Esophagus (tissue), 2 donors: ENCODE data around the gene ENC1. TPM values are rescaled to one million over a fixed set of nuclear protein-coding genes. Genes with fewer than 3 reads are reported as not detected.

Experiments used
- H3K27ac ChIP-seq, 2 donors: one replicate each; pipeline ENCODE4 v1.5.1; 2013; ENCODE audit warnings: low read depth in 2 of 2, mild to moderate bottlenecking in 2 of 2, inconsistent platforms in 1 of 2, low read length in 1 of 2, moderate library complexity in 1 of 2
- H3K27me3 ChIP-seq, 2 donors: one replicate each; pipeline ENCODE4 v1.6.1; 2013; ENCODE audit warnings: low read length in 2 of 2, control low read depth in 1 of 2, mild to moderate bottlenecking in 1 of 2; ENCODE audit not compliant: insufficient read depth in 2 of 2, control insufficient read depth in 1 of 2
- H3K36me3 ChIP-seq, 2 donors: one replicate each; pipeline ENCODE4 v1.6.1; 2013; ENCODE audit warnings: low read length in 1 of 2; ENCODE audit not compliant: control insufficient read depth in 2 of 2, insufficient read depth in 2 of 2
- H3K4me1 ChIP-seq, 2 donors: one replicate each; pipeline ENCODE4 v1.6.1; 2013; ENCODE audit warnings: low read length in 1 of 2; ENCODE audit not compliant: control insufficient read depth in 2 of 2, insufficient read depth in 2 of 2
- H3K4me3 ChIP-seq, 2 donors: one replicate each; pipeline ENCODE4 v1.5.1; 2013; ENCODE audit warnings: low read length in 2 of 2, mild to moderate bottlenecking in 2 of 2, low read depth in 1 of 2, moderate library complexity in 1 of 2
- H3K9me3 ChIP-seq, 2 donors: one replicate each; pipeline ENCODE4 v1.6.1; 2013; ENCODE audit warnings: mild to moderate bottlenecking in 2 of 2, low read depth in 1 of 2, low read length in 1 of 2, moderate library complexity in 1 of 2; ENCODE audit not compliant: control insufficient read depth in 2 of 2, insufficient read depth in 1 of 2
- WGBS, 2 donors: extraction: QIAGEN DNeasy Blood & Tissue Kit; methylation state at CpG; one replicate each; pipeline ENCODE4 v1.1.7; 2013; 5-methylcytosine and 5-hydroxymethylcytosine counted together
- polyA plus RNA-seq, 2 donors: library from polyadenylated mRNA; stranded (reverse); fragments of 200-250 nt; gene quantifications; one replicate each; pipeline ENCODE4 v1.2.3, GENCODE V29; 2013
- donor health status: healthy with polysubstance abuse.
- donor health status: Bipolar disorder and iron deficiency.

ENC1 gene
- polyA plus RNA-seq, 2 donors = 1.4 to 2.0 TPM

DNA sequence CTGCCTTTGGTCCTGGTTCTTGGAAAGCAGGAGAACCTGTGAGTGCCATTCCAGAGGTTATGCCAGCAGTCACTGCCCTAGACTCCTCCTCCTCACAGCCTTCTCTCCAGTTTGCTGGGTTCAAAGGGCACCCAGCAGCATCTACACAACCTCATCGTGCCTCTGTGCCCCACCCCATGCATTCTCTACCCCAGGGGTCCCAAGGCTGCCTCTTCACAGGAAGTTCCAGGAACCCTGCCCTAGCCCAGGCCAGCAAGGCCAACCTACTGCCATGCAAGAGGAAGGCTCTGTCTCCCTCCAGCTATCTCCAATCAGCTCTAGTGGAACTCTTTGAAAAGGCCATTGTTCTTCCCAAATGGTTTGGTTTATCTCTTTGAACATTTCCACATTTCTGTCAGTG is 21.2 kb downstream of the ENC1 start:
- no peak overlapping the region for H3K27ac ChIP-seq
- H3K36me3 ChIP-seq = no peaks in the 10 kb centered on the region
- no peaks in the 10 kb centered on the region for H3K27me3 ChIP-seq
- WGBS, 2 donors = 39 to 52% methylated on average over 1 of the region's 1 CpG
- H3K4me3 ChIP-seq = no peak overlapping the region
- H3K4me1 ChIP-seq = peaks cover 0 to 2% of the 10 kb centered on the region in 2 donors
- no peaks in the 10 kb centered on the region for H3K9me3 ChIP-seq

DNA sequence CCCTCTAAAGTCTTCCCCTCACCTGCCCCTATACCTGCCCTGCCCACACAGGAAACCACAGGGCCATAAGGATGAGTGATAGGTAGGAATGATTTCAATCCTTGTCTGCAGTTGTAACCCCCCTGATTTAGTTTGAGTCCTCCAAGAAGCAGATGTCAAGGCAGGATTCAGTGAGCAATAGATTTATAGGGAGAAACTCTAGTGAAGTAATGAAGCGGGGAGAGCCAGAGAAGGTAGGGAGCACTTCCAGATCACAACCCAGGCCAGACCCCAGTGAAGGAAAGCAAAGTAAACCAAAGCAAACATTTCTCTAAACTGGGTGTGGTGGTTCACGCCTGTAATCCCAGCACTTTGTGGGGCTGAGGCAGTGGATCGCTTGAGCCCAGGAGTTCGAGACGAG is 22.4 kb downstream of the ENC1 start:
- WGBS, 2 donors = 78 to 82% methylated on average over 5 of the region's 5 CpGs
- H3K4me3 ChIP-seq = no peak overlapping the region

DNA sequence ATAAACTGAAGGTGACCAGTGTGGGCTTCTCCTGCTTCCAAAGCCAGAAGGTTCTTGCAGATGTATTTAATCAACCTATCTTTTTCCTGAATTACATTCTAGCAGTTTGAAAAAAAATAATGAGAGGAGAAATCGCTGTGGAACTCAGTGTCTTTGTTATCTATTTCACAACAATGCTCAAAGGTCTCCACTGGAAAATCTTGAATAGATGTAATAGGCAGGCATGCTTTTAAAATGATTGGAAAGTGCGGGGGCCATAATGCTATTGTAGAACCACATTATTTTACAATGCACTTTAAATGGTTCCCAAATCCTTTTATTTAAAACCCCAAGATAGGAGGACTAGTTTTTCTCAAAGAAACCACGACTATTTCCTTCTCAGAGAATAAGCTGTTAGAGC is 23.3 kb downstream of the ENC1 start:
- H3K27me3 ChIP-seq = no peaks in the 10 kb centered on the region
- 75 to 76% methylated on average over 3 of the region's 3 CpGs for WGBS, 2 donors
- peaks cover 0 to 2% of the 10 kb centered on the region in 2 donors for H3K4me1 ChIP-seq
- no peak overlapping the region for H3K27ac ChIP-seq
- no peaks in the 10 kb centered on the region for H3K36me3 ChIP-seq
- no peaks in the 10 kb centered on the region for H3K9me3 ChIP-seq
- no peak overlapping the region for H3K4me3 ChIP-seq

More for the DNA sequence above, 22.4 kb downstream of the ENC1 start:
- Histone ChIP-seq H3K9me3 (no peaks in the 10 kb centered on the region), H3K27me3 (no peaks in the 10 kb centered on the region), H3K4me1 (peaks cover 0 to 2% of the 10 kb centered on the region in 2 donors), H3K27ac (no peak overlapping the region), H3K36me3 (no peaks in the 10 kb centered on the region)

DNA sequence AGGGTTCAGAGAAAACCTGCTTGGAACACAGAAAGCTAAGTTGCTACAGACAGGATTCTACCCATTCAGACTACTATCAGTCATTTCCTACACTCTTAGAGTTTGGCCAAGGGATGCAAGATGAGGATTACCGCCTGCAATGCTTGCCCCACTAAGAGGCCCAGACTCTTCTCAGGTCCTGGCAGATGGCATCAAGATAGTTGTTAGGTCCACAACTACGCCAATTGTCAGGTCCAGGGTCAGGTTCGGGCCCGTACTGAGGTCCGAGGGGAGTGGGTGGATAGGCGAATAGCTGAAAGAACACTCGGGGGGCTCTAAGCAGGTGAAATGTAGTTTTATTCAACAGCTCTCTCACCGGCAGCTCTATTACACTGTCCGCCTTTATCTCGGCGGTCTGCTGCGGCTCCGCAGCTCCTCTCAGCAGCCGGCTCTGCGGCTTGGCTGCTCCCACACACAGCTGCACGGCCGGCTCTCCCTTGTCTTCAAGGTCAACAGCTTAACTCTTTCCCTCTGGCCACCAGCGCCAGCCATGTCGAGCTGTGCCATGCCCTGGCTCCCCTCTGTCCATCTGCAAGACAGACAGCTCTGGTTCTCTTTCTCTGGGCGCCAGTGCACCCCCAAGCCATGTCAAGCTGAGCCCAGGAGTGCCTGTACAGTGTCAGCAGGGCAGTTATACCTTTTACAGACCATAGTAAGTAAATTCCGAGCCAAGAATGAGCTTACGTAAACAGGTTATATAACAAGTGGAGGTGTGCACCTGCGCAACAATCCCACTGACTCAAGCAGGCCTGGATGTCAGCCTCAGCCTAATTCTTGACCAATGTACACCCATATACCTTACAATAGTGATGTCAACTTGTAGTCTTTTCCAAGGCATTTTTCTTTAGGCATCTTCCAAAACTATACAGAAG is 24.0 kb downstream of the ENC1 start:
- Histone ChIP-seq H3K27ac (no peak overlapping the region), H3K27me3 (no peaks in the 10 kb centered on the region), H3K9me3 (no peaks in the 10 kb centered on the region), H3K4me1 (peaks cover 0 to 2% of the 10 kb centered on the region in 2 donors), H3K4me3 (no peak overlapping the region), H3K36me3 (no peaks in the 10 kb centered on the region)
- 76 to 89% methylated on average over 23 of the region's 23 CpGs for WGBS, 2 donors

DNA sequence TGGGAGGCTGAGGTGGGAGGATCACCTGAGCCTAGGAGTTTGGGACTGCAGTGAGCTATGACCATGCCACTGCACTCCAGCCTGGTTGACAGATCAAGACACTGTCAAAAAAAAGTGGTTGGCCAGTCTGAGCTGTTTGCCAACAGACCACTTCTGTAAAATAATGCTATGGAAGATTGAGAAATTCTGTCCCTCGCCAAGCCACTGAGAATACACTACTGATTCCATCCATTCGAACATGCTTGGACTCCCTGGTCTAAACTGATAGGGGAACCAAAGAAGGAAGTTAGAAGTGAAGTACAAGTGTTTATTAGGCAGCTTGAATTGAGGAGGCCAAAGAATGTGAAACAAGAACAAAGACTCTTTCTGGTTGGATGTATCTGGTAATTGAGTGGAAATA is 27.2 kb downstream of the ENC1 start:
- Histone ChIP-seq H3K27me3 (no peaks in the 10 kb centered on the region), H3K27ac (no peak overlapping the region), H3K4me3 (no peak overlapping the region), H3K36me3 (no peaks in the 10 kb centered on the region), H3K4me1 (peaks cover 0 to 2% of the 10 kb centered on the region in 2 donors), H3K9me3 (no peaks in the 10 kb centered on the region)
- 76 to 88% methylated on average over 2 of the region's 2 CpGs for WGBS, 2 donors

DNA sequence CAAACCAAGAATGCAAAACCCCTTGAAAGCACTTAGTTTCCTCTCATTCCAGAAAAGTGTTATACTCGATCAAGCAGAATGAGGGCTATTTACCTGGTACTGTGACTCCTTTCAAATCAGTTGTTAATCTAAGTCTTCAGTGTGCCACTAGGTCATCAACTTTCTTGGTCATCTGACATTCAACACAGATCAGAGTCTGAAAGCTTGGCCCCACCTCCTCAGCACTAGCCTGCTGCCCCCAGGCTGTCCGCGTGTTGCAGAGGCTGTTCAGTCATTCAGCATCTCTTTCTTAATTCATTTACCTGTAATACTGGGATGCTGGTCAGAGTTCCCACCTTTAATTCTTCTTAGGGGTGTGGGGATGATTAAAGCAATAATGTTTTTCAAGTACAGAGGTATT is 28.5 kb downstream of the ENC1 start:
- 80 to 88% methylated on average over 3 of the region's 3 CpGs for WGBS, 2 donors
- Histone ChIP-seq H3K36me3 (no peaks in the 10 kb centered on the region), H3K27me3 (no peaks in the 10 kb centered on the region), H3K9me3 (no peaks in the 10 kb centered on the region), H3K4me3 (no peak overlapping the region), H3K4me1 (peaks cover 0 to 2% of the 10 kb centered on the region in 2 donors), H3K27ac (no peak overlapping the region)

DNA sequence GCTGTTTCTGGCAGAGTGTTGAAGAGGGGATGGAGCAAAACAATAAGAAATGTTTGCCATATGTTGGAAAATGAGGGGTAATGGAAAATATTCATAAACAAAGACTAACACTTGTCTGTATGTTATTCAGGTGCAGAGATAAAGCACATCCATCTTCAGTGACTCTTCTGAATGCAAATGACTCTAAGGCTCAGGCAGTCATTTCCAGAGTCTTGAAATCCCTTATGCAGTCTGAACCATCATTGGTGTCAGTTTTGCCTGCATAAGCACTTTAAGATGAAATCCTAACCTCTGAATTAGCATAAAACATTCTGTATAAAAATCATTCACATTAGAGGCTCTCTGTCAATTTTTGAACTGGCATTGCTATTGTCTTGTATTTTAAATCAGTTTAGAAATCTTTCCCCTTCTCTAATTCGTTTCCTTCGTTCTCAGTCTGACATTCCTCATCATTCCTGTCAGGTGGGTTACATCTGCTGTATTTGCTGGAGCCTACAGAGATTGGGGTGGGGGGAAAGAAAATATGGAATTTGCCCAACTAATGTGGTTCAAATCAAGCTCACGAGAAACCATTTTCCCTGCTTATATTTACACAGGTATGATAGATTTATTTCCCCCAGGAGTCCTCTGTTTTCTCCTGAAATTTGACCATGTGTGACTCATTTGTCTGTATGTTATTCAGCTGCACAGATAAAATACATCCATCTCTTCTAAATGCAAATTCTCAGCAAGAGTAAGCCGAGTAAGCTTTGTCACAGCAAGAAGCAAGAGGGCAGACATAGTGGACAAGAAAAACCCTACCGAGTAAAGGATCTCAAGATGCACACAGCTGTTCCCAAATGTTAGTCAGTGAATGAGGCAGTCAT is 31.6 kb downstream of the ENC1 start:
- H3K27ac ChIP-seq = no peak overlapping the region
- H3K4me1 ChIP-seq = no peaks in the 10 kb centered on the region
- 78 to 81% methylated on average over 5 of the region's 5 CpGs for WGBS, 2 donors

DNA sequence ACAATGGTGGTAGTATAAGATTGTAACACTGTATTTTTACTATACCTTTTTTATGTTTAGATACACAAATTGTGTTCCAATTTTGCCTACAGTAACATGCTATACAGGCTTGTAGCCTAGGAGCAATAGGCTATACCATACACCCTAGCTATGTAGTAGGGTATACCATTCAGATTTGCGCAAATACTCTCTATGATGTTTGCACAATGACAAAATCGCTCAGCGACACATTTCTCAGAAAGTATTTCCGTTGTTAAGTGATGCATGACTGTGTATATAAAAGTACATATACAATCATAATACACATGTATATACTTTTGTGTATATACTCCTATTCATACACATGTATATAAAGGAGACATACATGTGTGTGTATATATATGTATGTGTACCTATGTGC is 34.8 kb downstream of the ENC1 start:
- Histone ChIP-seq H3K27ac (no peak overlapping the region), H3K4me1 (no peaks in the 10 kb centered on the region), H3K27me3 (no peaks in the 10 kb centered on the region), H3K9me3 (no peaks in the 10 kb centered on the region), H3K36me3 (no peaks in the 10 kb centered on the region), H3K4me3 (no peak overlapping the region)
- WGBS, 2 donors = 90 to 93% methylated on average over 4 of the region's 4 CpGs

More for the DNA sequence above, 31.6 kb downstream of the ENC1 start:
- Histone ChIP-seq H3K4me3 (no peak overlapping the region), H3K9me3 (no peaks in the 10 kb centered on the region), H3K36me3 (no peaks in the 10 kb centered on the region), H3K27me3 (no peaks in the 10 kb centered on the region)

DNA sequence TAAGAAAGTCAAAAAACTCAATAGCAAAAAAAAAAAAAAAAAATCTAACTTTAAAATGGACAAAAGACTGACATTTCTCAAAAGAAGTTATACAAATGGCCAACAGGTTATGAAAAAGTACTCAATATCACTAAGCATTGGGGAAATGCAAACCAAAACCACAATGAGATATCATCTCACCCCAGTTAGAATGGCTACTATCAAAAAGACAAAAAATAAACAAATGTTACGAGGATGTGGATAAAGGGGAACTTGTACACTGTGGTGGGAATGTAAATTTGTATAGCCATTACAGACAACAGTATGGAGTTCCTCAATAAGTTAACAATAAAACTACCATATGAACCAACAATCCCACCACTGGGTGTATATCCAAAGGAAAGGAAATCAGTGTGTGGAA is 37.2 kb downstream of the ENC1 start:
- no peak overlapping the region for H3K4me3 ChIP-seq
- H3K36me3 ChIP-seq = no peaks in the 10 kb centered on the region
- 50 to 79% methylated on average over 1 of the region's 1 CpG for WGBS, 2 donors
- H3K27me3 ChIP-seq = no peaks in the 10 kb centered on the region
- H3K4me1 ChIP-seq = no peaks in the 10 kb centered on the region
- H3K27ac ChIP-seq = no peak overlapping the region
- H3K9me3 ChIP-seq = no peaks in the 10 kb centered on the region
